ENCODE measurements around the gene CACFD1.
A peak's percentile ranks its signal among the peaks of the same experiment; 100 is the strongest.

Gene CACFD1

GRCh38 chr9:133459476-133460404, at the start of gene CACFD1:
Gene CACFD1 (plus strand): TSS chr9:133459978. CDS start chr9:133460067, 89 bp downstream.
- CTCF ChIA-PET, result interaction anchor here (0.6 to 0.9 kb wide), 2 partner anchors 28 to 272 kb away, joined by 3 read pairs; no protein-coding TSS in a partner anchor
- TF ChIP-seq FOXK2 (IDR thresholded peaks at IDR 0.05), result no peak
- no peak for TF ChIP-seq ELF4 (IDR thresholded peaks at IDR 0.05)
- no peak for TF ChIP-seq ZNF384 (IDR thresholded peaks at IDR 0.05)
- TF ChIP-seq ARNT (IDR thresholded peaks at IDR 0.05), result no peak
- TF ChIP-seq FOXM1 (IDR thresholded peaks at IDR 0.05; ENCODE audit: borderline replicate concordance), result peak; percentile 76; the same call in 1 of the 2 replicates
- TF ChIP-seq L3MBTL2 (conservative IDR thresholded peaks at IDR 0.05), result no peak
- TF ChIP-seq BHLHE40 (IDR thresholded peaks at IDR 0.05; ENCODE audit: borderline replicate concordance), result no peak
- TF ChIP-seq SUZ12 (IDR thresholded peaks at IDR 0.05), result no peak
- no peak for TF ChIP-seq LEF1 (IDR thresholded peaks at IDR 0.05; ENCODE audit: borderline replicate concordance)
- POLR2A ChIA-PET, result interaction anchor here (0.6 to 2.1 kb wide), 13 partner anchors 12 to 429 kb away, joined by 3 to 8 read pairs (median 3); partner anchors contain the start of genes MED22, REXO4, RPL7A and SLC2A6
- DNase-seq (ENCODE audit: extremely low spot score), result peak; percentile 98

- no peak for DNase-seq (ENCODE audit: extremely low spot score)
- CTCF ChIA-PET, result no interaction called here
- POLR2A ChIA-PET, result no interaction called here
- TF ChIP-seq ARNT (IDR thresholded peaks at IDR 0.05) (no peak), BHLHE40 (IDR thresholded peaks at IDR 0.05; ENCODE audit: borderline replicate concordance) (no peak), TARDBP (IDR thresholded peaks at IDR 0.05) (no peak), FOXK2 (IDR thresholded peaks at IDR 0.05) (no peak), FOXM1 (IDR thresholded peaks at IDR 0.05; ENCODE audit: borderline replicate concordance) (no peak), SP1 (IDR thresholded peaks at IDR 0.05) (no peak), PKNOX1 (IDR thresholded peaks at IDR 0.05) (no peak), SUZ12 (IDR thresholded peaks at IDR 0.05) (no peak), NFRKB (IDR thresholded peaks at IDR 0.05) (no peak), ZNF384 (IDR thresholded peaks at IDR 0.05) (no peak), LEF1 (IDR thresholded peaks at IDR 0.05; ENCODE audit: borderline replicate concordance) (no peak), HDGF (IDR thresholded peaks at IDR 0.05; ENCODE audit: borderline replicate concordance) (no peak), L3MBTL2 (conservative IDR thresholded peaks at IDR 0.05) (no peak), FOXA1 (IDR thresholded peaks at IDR 0.05) (no peak), CTBP1 (IDR thresholded peaks at IDR 0.05; ENCODE audit: borderline replicate concordance) (no peak), ELF4 (IDR thresholded peaks at IDR 0.05) (no peak)
Measured at GRCh38 chr9:133415170-133415569, 44.6 kb upstream of the CACFD1 start.

GRCh38 chr9:133417541-133418461, 42.0 kb upstream of the CACFD1 start, which contains the start of gene REXO4:
Gene REXO4 (minus strand): TSS chr9:133418010. CDS start chr9:133417844, 166 bp downstream.
- CTCF ChIA-PET, result interaction anchor here (1.9 kb wide), 1 partner anchor 13 kb away, joined by 6 read pairs; no protein-coding TSS in a partner anchor
- peak; percentile 84 for DNase-seq (ENCODE audit: extremely low spot score)
- POLR2A ChIA-PET, result interaction anchor here (0.8 to 1.7 kb wide), 4 partner anchors 23 to 67 kb away, joined by 3 to 8 read pairs (median 3); partner anchors contain the start of genes CACFD1 and SURF1

GRCh38 chr9:133419005-133419404, 40.8 kb upstream of the CACFD1 start:
- no peak for TF ChIP-seq ZNF384 (IDR thresholded peaks at IDR 0.05)
- TF ChIP-seq LEF1 (IDR thresholded peaks at IDR 0.05; ENCODE audit: borderline replicate concordance), result no peak
- TF ChIP-seq PKNOX1 (IDR thresholded peaks at IDR 0.05), result peak; percentile 93
- DNase-seq (ENCODE audit: extremely low spot score), result peak; percentile 29
- ChIA-PET POLR2A (interaction anchor here (0.8 to 1.7 kb wide), 4 partner anchors 9 to 68 kb away, joined by 3 to 8 read pairs (median 3); partner anchors contain the start of gene CACFD1), CTCF (interaction anchor here (0.6 kb wide), 1 partner anchor 10 kb away, joined by 5 read pairs; no protein-coding TSS in a partner anchor)

More at GRCh38 chr9:133417541-133418461, 42.0 kb upstream of the CACFD1 start, which contains the start of gene REXO4:
- TF ChIP-seq ARNT (IDR thresholded peaks at IDR 0.05) (peak; percentile 58), FOXM1 (IDR thresholded peaks at IDR 0.05; ENCODE audit: borderline replicate concordance) (peak; percentile 71; the same call in 1 of the 2 replicates), TARDBP (IDR thresholded peaks at IDR 0.05) (no peak), NFRKB (IDR thresholded peaks at IDR 0.05) (peak; percentile 42; the same call in 1 of the 2 replicates), FOXA1 (IDR thresholded peaks at IDR 0.05) (no peak), LEF1 (IDR thresholded peaks at IDR 0.05; ENCODE audit: borderline replicate concordance) (peak; percentile 88), SP1 (IDR thresholded peaks at IDR 0.05) (no peak), ELF4 (IDR thresholded peaks at IDR 0.05) (peak; percentile 84), SUZ12 (IDR thresholded peaks at IDR 0.05) (no peak), ZNF384 (IDR thresholded peaks at IDR 0.05) (no peak), CTBP1 (IDR thresholded peaks at IDR 0.05; ENCODE audit: borderline replicate concordance) (peak; percentile 98), L3MBTL2 (conservative IDR thresholded peaks at IDR 0.05) (peak; percentile 60), BHLHE40 (IDR thresholded peaks at IDR 0.05; ENCODE audit: borderline replicate concordance) (no peak; the same call in 1 of the 2 replicates), FOXK2 (IDR thresholded peaks at IDR 0.05) (no peak), PKNOX1 (IDR thresholded peaks at IDR 0.05) (peak; percentile 67; the same call in 1 of the 2 replicates), HDGF (IDR thresholded peaks at IDR 0.05; ENCODE audit: borderline replicate concordance) (no peak)

Measured in HEK293T (cell line).